CD4-positive, alpha-beta T cell treated with Interleukin-15 for 4 hours (primary cell): ENCODE measurements around the gene TMCC1.
"Not testable (repeated sequence)": the region's sequence is repeated elsewhere in the genome, so short reads cannot be mapped to it uniquely, and the experiment has no call there.

ENCODE experiments used
- DNase-seq: peaks from one replicate; pipeline ENCODE4 v3.0.0-alpha.2; 2020; ENCODE audit warnings: low spot score

TMCC1 gene

GRCh38 chr3:129892486-129892856 lies 1.0 kb downstream of the TMCC1 start:
- no peak for DNase-seq

GRCh38 chr3:129890891-129891290 lies 2.6 kb downstream of the TMCC1 start:
- DNase-seq: no peak

- DNase-seq: no peak
These were observed 3.4 kb downstream of the TMCC1 start for GRCh38 chr3:129890125-129890524.

- DNase-seq: no peak
These were observed 4.7 kb downstream of the TMCC1 start for GRCh38 chr3:129888771-129889170.

- DNase-seq: no peak
These were observed 12.2 kb downstream of the TMCC1 start for GRCh38 chr3:129881261-129881660.

GRCh38 chr3:129878355-129878754 lies 15.2 kb downstream of the TMCC1 start:
- no peak for DNase-seq

- DNase-seq: not testable (repeated sequence)
These were observed 19.0 kb downstream of the TMCC1 start for GRCh38 chr3:129874479-129874878.

- no peak for DNase-seq
These were observed 24.6 kb downstream of the TMCC1 start for GRCh38 chr3:129868912-129869311.

GRCh38 chr3:129867506-129868124 lies 25.9 kb downstream of the TMCC1 start:
- DNase-seq: no peak

- no peak for DNase-seq
These were observed 27.7 kb downstream of the TMCC1 start for GRCh38 chr3:129865806-129866205.

GRCh38 chr3:129864519-129864918 lies 29.0 kb downstream of the TMCC1 start:
- DNase-seq: no peak

- no peak for DNase-seq
These were observed 34.2 kb downstream of the TMCC1 start for GRCh38 chr3:129859272-129859671.

- no peak for DNase-seq
These were observed 35.6 kb downstream of the TMCC1 start for GRCh38 chr3:129857899-129858298.

- DNase-seq: not testable (repeated sequence)
These were observed 36.7 kb downstream of the TMCC1 start for GRCh38 chr3:129856790-129857189.

GRCh38 chr3:129855832-129856419 lies 37.6 kb downstream of the TMCC1 start:
- DNase-seq: no peak

- DNase-seq: no peak
These were observed 38.2 kb downstream of the TMCC1 start for GRCh38 chr3:129855170-129855831.

GRCh38 chr3:129854460-129854859 lies 39.1 kb downstream of the TMCC1 start:
- DNase-seq: no peak

- DNase-seq: no peak
These were observed 47.6 kb downstream of the TMCC1 start for GRCh38 chr3:129845956-129846355.

- no peak for DNase-seq
These were observed 52.7 kb downstream of the TMCC1 start for GRCh38 chr3:129840707-129841360.

- no peak for DNase-seq
These were observed 55.4 kb downstream of the TMCC1 start for GRCh38 chr3:129838086-129838485.

GRCh38 chr3:129837065-129837642 lies 56.4 kb downstream of the TMCC1 start:
- no peak for DNase-seq

GRCh38 chr3:129836381-129837064 lies 57.0 kb downstream of the TMCC1 start:
- DNase-seq: no peak
